HL-60 (cell line): ENCODE measurements around the gene LY86.

ENCODE experiments used
- DNase-seq, 2 experiments: peaks; one replicate each; pipeline ENCODE4 v3.0.0-alpha.2; 2010 to 2020; ENCODE audit warnings: low read depth in 1 of 2, low spot score in 1 of 2
- H3K27ac ChIP-seq: fragments of 250-450 bp; sonication (Bioruptor Pico); replicated peaks from 2 replicates; pipeline ENCODE4 v1.5.1; 2020; ENCODE audit warnings: mild to moderate bottlenecking, moderate library complexity
- H3K27me3 ChIP-seq: fragments of 250-450 bp; sonication (Bioruptor Pico); 2 replicates; pipeline ENCODE4 v1.5.1; 2021; ENCODE audit warnings: mild to moderate bottlenecking, moderate library complexity; ENCODE audit not compliant: insufficient read depth, poor library complexity, severe bottlenecking
- H3K4me3 ChIP-seq: replicated peaks from 2 replicates; pipeline ENCODE4 v1.5.1; 2011; ENCODE audit warnings: mild to moderate bottlenecking, control low read depth, low read length; ENCODE audit not compliant: insufficient read depth
- GABPA ChIP-seq: IDR thresholded peaks from 2 replicates; pipeline ENCODE4 v1.6.1; 2012; ENCODE audit warnings: low read depth
- POLR2AphosphoS5 ChIP-seq: IDR thresholded peaks from 2 replicates; pipeline ENCODE4 v1.6.1; 2012; ENCODE audit warnings: low read depth
- SPI1 ChIP-seq: IDR thresholded peaks from 2 replicates; pipeline ENCODE4 v1.6.1; 2012; ENCODE audit warnings: low read depth, mild to moderate bottlenecking, borderline replicate concordance
- TF ChIP-seq, protein P1 (sequence below): IDR thresholded peaks from 2 replicates; pipeline ENCODE4 v1.6.1; 2012; ENCODE audit warnings: low read depth; ENCODE audit not compliant: insufficient replicate concordance
- TF ChIP-seq, protein P2 (sequence below): IDR thresholded peaks from one replicate; pipeline ENCODE4 v1.5.1; 2011; ENCODE audit warnings: low read length, control low read depth, inconsistent platforms; ENCODE audit not compliant: insufficient read depth

LY86 gene

DNA sequence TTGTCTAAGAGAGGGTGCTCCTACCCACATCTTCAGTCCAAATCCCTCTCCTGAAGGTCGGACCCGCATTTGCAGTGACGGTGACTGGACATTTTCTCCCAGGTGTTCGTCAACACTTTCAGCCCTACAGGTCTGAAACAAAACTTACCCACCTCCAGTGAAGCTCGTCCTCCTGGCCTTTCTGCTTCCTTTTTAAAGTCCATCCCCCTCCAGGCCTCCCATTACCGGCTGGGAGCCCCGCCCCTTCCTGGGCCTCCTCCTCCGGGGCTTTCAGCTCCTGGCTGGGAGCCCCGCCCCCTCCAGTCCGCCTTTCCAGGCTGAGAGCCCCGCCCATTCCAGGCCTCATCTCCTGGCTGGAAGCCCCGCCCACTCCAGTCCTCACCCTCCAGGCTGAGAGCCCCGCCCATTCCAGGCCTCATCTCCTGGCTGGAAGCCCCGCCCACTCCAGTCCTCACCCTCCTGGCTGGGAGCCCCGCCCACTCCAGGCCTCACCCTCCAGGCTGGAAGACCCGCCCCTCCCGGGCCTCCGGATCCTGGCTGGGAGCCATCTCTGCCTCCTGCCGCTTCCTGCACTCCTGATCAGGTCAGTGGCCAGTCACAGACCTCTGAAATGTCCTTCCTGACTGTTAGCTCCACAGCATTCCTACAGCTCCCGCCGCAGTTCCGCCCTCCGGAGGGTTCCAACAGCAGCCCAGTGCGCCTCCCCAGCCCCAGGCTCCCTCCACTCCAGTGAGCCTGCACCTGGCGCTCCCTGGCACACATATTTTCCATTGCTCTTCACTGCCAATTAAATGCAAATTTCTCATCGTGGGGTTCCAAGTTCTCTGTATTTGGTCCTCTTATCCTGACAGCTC is 98.5 kb downstream of the LY86 start:
- H3K27me3 ChIP-seq = no peaks in the 10 kb centered on the region
- peak overlapping the region; percentile 59 for H3K27ac ChIP-seq
- peak overlapping the region; percentile 34 for H3K4me3 ChIP-seq
- DNase-seq = peak; percentile 84 to 93
- TF ChIP-seq, protein P1, sequence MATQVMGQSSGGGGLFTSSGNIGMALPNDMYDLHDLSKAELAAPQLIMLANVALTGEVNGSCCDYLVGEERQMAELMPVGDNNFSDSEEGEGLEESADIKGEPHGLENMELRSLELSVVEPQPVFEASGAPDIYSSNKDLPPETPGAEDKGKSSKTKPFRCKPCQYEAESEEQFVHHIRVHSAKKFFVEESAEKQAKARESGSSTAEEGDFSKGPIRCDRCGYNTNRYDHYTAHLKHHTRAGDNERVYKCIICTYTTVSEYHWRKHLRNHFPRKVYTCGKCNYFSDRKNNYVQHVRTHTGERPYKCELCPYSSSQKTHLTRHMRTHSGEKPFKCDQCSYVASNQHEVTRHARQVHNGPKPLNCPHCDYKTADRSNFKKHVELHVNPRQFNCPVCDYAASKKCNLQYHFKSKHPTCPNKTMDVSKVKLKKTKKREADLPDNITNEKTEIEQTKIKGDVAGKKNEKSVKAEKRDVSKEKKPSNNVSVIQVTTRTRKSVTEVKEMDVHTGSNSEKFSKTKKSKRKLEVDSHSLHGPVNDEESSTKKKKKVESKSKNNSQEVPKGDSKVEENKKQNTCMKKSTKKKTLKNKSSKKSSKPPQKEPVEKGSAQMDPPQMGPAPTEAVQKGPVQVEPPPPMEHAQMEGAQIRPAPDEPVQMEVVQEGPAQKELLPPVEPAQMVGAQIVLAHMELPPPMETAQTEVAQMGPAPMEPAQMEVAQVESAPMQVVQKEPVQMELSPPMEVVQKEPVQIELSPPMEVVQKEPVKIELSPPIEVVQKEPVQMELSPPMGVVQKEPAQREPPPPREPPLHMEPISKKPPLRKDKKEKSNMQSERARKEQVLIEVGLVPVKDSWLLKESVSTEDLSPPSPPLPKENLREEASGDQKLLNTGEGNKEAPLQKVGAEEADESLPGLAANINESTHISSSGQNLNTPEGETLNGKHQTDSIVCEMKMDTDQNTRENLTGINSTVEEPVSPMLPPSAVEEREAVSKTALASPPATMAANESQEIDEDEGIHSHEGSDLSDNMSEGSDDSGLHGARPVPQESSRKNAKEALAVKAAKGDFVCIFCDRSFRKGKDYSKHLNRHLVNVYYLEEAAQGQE = no peak
- TF ChIP-seq SPI1 (no peak), POLR2AphosphoS5 (no peak), GABPA (no peak)

DNA sequence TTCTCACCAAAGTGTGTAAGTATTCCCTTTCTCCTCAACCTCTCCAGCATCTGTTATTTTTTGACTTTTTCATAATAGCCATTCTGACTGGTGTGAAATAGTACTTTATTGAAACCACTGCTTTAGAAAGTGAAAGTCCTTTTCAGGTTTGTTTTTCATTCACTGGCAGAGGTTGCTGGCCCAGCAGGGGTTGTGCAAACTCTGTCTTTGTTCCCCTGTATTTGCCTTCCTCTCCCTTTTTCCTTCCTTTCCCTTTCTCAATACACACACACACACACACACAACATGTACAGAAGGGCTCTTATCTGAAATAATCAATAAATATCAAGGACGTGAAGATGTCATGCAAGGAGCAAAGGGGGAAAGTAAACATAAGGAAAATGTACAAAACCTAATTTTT is 99.8 kb downstream of the LY86 start:
- DNase-seq = peak in 1 of 2 experiments; percentile 60
- peak overlapping the region; percentile 59 for H3K27ac ChIP-seq
- TF ChIP-seq, protein P2, sequence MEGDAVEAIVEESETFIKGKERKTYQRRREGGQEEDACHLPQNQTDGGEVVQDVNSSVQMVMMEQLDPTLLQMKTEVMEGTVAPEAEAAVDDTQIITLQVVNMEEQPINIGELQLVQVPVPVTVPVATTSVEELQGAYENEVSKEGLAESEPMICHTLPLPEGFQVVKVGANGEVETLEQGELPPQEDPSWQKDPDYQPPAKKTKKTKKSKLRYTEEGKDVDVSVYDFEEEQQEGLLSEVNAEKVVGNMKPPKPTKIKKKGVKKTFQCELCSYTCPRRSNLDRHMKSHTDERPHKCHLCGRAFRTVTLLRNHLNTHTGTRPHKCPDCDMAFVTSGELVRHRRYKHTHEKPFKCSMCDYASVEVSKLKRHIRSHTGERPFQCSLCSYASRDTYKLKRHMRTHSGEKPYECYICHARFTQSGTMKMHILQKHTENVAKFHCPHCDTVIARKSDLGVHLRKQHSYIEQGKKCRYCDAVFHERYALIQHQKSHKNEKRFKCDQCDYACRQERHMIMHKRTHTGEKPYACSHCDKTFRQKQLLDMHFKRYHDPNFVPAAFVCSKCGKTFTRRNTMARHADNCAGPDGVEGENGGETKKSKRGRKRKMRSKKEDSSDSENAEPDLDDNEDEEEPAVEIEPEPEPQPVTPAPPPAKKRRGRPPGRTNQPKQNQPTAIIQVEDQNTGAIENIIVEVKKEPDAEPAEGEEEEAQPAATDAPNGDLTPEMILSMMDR = no peak
- TF ChIP-seq GABPA = peak; percentile 47; the same call in 1 of the 2 replicates
- TF ChIP-seq POLR2AphosphoS5 = no peak
- TF ChIP-seq, protein P1 = no peak
- no peak; the same call in 1 of the 2 replicates for TF ChIP-seq SPI1
- H3K27me3 ChIP-seq = no peaks in the 10 kb centered on the region
- H3K4me3 ChIP-seq = no peak overlapping the region

DNA sequence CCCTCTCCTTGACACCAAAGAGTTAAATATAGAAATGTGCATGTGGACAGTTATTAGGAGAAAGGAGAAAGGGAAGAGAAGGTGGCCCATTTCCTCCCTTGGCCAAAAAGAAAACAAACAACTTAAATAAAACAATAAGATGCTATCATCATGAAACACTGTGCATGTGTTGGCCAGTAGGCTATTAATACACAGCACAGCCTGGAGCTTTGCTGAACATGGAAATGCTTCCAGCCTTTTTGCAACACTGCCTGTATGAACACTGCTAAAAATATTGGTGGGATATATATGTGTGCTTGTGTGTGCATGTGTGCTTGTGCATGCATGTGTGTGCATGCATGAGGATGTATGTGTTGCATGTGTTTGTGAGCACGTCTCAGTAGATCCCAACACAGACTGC is 100.4 kb downstream of the LY86 start:
- Histone ChIP-seq H3K27ac (peak overlapping the region; percentile 59), H3K27me3 (no peaks in the 10 kb centered on the region), H3K4me3 (no peak overlapping the region)
- no peak for DNase-seq
- TF ChIP-seq POLR2AphosphoS5 (no peak), GABPA (no peak), SPI1 (no peak)
- TF ChIP-seq, protein P1 = no peak
- TF ChIP-seq, protein P2 = no peak
